Parathyroid adenoma (tissue), 2 donors: ENCODE data around the gene CDIPT.
"Not testable (repeated sequence)": the region's sequence is repeated elsewhere in the genome, so short reads cannot be mapped to it uniquely, and the experiment has no call there.

Experiments
- H2AFZ ChIP-seq: fragments of 300-600 bp; sonication (generic); one replicate; pipeline ENCODE4 v1.7.0; 2017; ENCODE audit warnings: antibody characterized with exemption, mild to moderate bottlenecking
- H3K27ac ChIP-seq: fragments of 300-600 bp; sonication (generic); one replicate; pipeline ENCODE4 v1.7.0; 2017
- H3K27me3 ChIP-seq: fragments of 300-600 bp; sonication (generic); one replicate; pipeline ENCODE4 v1.7.0; 2017; ENCODE audit warnings: low read length; ENCODE audit not compliant: control insufficient read depth, insufficient read depth
- H3K36me3 ChIP-seq: fragments of 300-600 bp; sonication (generic); one replicate; pipeline ENCODE4 v1.7.0; 2017; ENCODE audit warnings: low read length; ENCODE audit not compliant: control insufficient read depth, insufficient read depth
- H3K4me1 ChIP-seq: fragments of 300-600 bp; sonication (generic); one replicate; pipeline ENCODE4 v1.7.0; 2017; ENCODE audit warnings: control low read depth
- H3K4me2 ChIP-seq: fragments of 300-600 bp; sonication (generic); one replicate; pipeline ENCODE4 v1.7.0; 2017; ENCODE audit warnings: low read length
- H3K4me3 ChIP-seq: fragments of 300-600 bp; sonication (generic); one replicate; pipeline ENCODE4 v1.7.0; 2017; ENCODE audit warnings: low read depth, low read length
- H3K79me2 ChIP-seq: fragments of 300-600 bp; sonication (generic); one replicate; pipeline ENCODE4 v1.7.0; 2017; ENCODE audit warnings: control low read depth
- H3K9ac ChIP-seq: fragments of 300-600 bp; sonication (generic); one replicate; pipeline ENCODE4 v1.7.0; 2017; ENCODE audit warnings: mild to moderate bottlenecking
- H3K9me3 ChIP-seq: fragments of 300-600 bp; sonication (generic); one replicate; pipeline ENCODE4 v1.7.0; 2017; ENCODE audit warnings: low read length; ENCODE audit not compliant: control insufficient read depth
- TF ChIP-seq, protein P1 (sequence below): fragments of 300-600 bp; sonication (generic); IDR thresholded peaks from one replicate; pipeline ENCODE4 v1.7.0; 2017; ENCODE audit warnings: antibody characterized with exemption, mild to moderate bottlenecking
- donor health status: primary hyperparathyroidism.

Gene CDIPT, protein sequence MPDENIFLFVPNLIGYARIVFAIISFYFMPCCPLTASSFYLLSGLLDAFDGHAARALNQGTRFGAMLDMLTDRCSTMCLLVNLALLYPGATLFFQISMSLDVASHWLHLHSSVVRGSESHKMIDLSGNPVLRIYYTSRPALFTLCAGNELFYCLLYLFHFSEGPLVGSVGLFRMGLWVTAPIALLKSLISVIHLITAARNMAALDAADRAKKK

DNA sequence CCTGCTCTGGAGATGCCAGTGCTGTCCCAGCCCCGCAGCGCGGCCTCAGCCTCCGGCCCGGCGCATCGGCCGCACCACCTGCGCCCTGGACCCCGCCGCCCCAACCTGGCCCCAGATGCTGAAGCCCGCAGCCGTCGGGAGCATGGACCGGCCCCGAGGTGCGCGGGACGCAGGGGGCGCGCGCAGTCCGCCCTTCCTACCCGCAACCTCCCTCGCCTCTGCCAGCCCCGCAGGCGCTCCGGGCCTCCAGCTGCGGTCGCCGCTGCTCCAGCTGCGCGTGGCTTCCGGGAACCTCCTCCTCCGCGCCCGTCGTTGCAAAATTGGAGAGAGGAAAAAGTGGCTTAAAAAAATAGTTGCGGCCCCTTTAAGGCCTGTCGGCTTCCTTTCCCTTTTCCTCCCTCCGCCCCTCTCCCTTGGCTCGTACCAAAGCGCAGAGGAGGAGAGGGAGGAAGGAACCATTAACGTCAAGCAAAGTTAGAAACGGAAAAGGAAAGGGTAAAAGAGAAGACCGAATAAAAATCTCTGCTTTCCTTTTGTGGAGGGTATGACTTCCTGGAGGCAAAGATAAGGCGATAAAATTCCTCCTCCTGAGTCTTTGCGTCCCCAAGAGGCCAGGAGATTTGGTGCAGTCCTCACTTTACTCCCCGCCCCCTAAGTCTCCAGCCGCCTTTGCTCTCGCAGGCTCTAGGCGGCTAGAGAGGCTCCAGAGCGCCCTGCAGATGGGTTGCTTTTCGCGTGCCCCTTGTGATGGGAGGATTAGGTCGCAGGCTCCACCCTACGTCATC is at the start of gene CDIPT:
CDIPT (minus strand) TSS at position 343 of the 785 bp plus-strand sequence. CDS start 369 bp downstream, outside the sequence.
- Histone ChIP-seq H2AFZ (peak within 1 kb of the TSS; percentile 86), H3K36me3 (no peaks in the 10 kb centered on the region), H3K27ac (peak within 1 kb of the TSS; percentile 91), H3K9me3 (no peaks in the 10 kb centered on the region), H3K27me3 (no peaks in the 10 kb centered on the region), H3K4me1 (peaks cover 4% of the 10 kb centered on the region), H3K79me2 (peaks cover 12% of the 10 kb centered on the region), H3K4me3 (peak within 1 kb of the TSS; percentile 99), H3K9ac (peak within 1 kb of the TSS; percentile 40), H3K4me2 (peak within 1 kb of the TSS; percentile 99)
- TF ChIP-seq, protein P1, sequence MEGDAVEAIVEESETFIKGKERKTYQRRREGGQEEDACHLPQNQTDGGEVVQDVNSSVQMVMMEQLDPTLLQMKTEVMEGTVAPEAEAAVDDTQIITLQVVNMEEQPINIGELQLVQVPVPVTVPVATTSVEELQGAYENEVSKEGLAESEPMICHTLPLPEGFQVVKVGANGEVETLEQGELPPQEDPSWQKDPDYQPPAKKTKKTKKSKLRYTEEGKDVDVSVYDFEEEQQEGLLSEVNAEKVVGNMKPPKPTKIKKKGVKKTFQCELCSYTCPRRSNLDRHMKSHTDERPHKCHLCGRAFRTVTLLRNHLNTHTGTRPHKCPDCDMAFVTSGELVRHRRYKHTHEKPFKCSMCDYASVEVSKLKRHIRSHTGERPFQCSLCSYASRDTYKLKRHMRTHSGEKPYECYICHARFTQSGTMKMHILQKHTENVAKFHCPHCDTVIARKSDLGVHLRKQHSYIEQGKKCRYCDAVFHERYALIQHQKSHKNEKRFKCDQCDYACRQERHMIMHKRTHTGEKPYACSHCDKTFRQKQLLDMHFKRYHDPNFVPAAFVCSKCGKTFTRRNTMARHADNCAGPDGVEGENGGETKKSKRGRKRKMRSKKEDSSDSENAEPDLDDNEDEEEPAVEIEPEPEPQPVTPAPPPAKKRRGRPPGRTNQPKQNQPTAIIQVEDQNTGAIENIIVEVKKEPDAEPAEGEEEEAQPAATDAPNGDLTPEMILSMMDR: peak; percentile 43

DNA sequence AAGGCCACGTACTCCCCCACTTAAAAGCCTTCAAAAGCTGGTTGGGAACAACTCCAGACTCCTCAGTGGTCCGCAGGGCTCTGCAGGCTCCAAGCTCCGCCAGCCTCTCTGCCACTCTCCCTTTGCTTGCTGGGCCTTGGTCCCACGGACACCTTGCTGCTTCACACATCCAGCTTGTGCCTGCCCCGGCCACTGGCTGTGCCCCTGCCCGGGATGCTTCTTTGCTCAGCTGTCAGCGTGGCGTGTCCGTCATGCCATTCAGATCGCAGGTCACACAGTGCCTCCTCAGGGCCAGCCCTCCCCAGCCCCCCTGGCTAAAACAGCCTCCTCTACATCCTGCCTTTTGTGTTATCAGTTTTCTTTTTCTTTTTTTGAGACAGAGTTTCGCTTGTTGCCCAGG is 49.1 kb upstream of the CDIPT start:
- no peak overlapping the region for H3K9ac ChIP-seq
- H3K4me2 ChIP-seq: no peak overlapping the region
- H3K9me3 ChIP-seq: no peaks in the 10 kb centered on the region
- H2AFZ ChIP-seq: no peak overlapping the region
- TF ChIP-seq, protein P1: no peak
- peaks cover 4% of the 10 kb centered on the region for H3K4me1 ChIP-seq
- H3K27me3 ChIP-seq: no peaks in the 10 kb centered on the region
- H3K79me2 ChIP-seq: no peaks in the 10 kb centered on the region
- H3K4me3 ChIP-seq: no peak overlapping the region
- no peaks in the 10 kb centered on the region for H3K36me3 ChIP-seq
- H3K27ac ChIP-seq: no peak overlapping the region

DNA sequence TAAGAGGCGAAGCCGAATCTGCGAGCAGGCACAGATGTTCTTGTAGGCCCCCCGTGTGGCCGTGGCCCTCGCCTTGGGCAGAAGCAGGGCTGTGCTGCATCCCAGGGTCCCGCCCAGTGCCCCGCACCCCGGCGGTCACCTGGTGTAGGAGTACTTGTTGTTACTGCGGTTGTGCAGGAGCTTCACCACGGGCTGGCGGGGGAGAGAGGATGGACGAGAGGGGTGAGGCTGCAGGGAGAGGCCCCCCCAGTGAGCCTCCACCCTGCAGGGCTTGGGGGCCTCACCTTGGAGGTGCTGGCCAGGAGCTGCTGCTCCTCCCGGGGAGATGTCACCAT is 48.6 kb upstream of the CDIPT start:
- H3K27me3 ChIP-seq: no peaks in the 10 kb centered on the region
- H3K9me3 ChIP-seq: no peaks in the 10 kb centered on the region
- TF ChIP-seq, protein P1: no peak
- no peak overlapping the region for H3K9ac ChIP-seq
- peaks cover 4% of the 10 kb centered on the region for H3K4me1 ChIP-seq
- no peak overlapping the region for H2AFZ ChIP-seq
- H3K36me3 ChIP-seq: no peaks in the 10 kb centered on the region
- H3K4me3 ChIP-seq: no peak overlapping the region
- H3K4me2 ChIP-seq: no peak overlapping the region
- no peaks in the 10 kb centered on the region for H3K79me2 ChIP-seq
- H3K27ac ChIP-seq: no peak overlapping the region

DNA sequence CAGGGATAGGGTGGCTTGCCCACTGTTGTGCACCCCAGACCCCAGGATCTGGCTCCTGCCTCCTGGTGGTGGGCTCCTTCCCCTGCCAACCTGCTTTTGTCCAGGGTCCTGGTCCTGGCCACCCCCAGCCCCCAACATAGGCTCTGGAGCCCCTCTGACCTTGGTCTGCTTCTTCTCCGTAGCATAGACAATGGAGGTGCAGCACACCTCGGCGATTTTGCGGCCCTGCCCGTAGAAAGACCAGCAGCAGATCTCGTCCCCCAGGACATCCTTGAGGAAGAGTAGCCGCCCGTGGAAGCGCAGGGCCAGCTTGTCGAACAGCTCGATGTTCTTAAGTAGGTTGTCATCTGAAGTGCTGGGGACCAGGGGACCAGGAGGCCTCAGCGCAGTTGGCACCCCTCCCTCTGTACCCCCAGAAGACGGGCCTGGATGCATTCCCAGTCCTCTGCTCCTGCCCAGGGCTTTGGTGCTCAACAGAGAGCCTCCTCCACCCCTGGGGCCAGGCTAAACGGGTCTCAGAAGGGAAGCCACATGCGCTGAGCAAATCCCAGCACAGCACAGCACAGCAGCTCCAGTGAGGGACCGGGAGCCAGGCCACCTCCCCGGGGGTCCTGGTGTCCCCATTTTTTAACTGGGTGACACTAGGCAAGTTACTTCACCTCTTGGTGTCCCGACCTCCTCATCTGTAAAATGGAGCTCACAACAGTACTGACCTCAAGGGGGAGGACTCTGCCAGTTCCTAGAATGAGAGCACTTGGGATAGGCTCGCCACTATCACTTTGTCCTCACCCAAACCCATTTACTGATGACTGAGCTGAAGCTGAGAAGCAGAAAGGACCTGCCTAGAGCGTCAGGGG is 48.0 kb upstream of the CDIPT start:
- no peak overlapping the region for H3K27ac ChIP-seq
- TF ChIP-seq, protein P1: no peak

DNA sequence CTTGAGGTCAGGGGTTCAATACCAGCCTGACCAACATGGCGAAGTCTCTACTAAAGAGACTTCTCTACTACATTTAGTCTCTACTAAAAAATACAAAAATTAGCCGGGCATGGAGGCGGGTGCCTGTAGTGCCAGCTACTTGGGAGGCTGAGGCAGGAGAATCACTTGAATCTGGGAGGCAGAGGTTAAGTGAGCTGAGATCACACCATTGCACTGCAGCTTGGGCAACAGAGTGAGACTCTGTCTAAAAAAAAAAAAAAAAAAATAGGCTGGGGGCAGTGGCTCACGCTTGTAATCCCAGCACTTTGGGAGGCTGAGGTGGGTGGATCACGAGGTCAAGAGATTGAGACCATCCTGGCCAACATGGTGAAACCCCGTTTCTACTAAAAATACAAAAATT is 46.8 kb upstream of the CDIPT start:
- H3K36me3 ChIP-seq, H3K9me3 ChIP-seq, H2AFZ ChIP-seq, H3K27me3 ChIP-seq, H3K4me1 ChIP-seq, H3K4me3 ChIP-seq, H3K79me2 ChIP-seq, H3K9ac ChIP-seq, H3K4me2 ChIP-seq, H3K27ac ChIP-seq: not testable (repeated sequence)

More for the DNA sequence above, 48.0 kb upstream of the CDIPT start:
- H3K27me3 ChIP-seq: no peaks in the 10 kb centered on the region
- no peak overlapping the region for H3K9ac ChIP-seq
- H3K4me2 ChIP-seq: no peak overlapping the region
- H3K36me3 ChIP-seq: no peaks in the 10 kb centered on the region
- no peak overlapping the region for H3K4me3 ChIP-seq
- no peaks in the 10 kb centered on the region for H3K9me3 ChIP-seq
- peaks cover 4% of the 10 kb centered on the region for H3K4me1 ChIP-seq
- H2AFZ ChIP-seq: no peak overlapping the region
- no peaks in the 10 kb centered on the region for H3K79me2 ChIP-seq
